DOHH2 (cell line): ENCODE data around the gene ADO.

Source experiments
- H3F3A ChIP-seq: fragments of 200-600 bp; sonication (generic), shearing (Covaris generic); 2 replicates; pipeline ENCODE4 v1.6.0; 2016; ENCODE audit warnings: antibody characterized with exemption, mild to moderate bottlenecking; ENCODE audit not compliant: control insufficient read depth, insufficient read depth
- H3K27ac ChIP-seq: fragments of 200-600 bp; sonication (generic); 2 replicates; pipeline ENCODE4 v1.5.1; 2014; ENCODE audit warnings: low read depth, mild to moderate bottlenecking, low read length, moderate library complexity
- H3K27me3 ChIP-seq: fragments of 200-600 bp; sonication (generic); 2 replicates; pipeline ENCODE4 v1.6.1; 2014; ENCODE audit warnings: mild to moderate bottlenecking, low read length, mixed read lengths; ENCODE audit not compliant: control insufficient read depth
- H3K36me3 ChIP-seq: fragments of 200-600 bp; sonication (generic); 2 replicates; pipeline ENCODE4 v1.6.1; 2014; ENCODE audit warnings: mild to moderate bottlenecking, low read length, moderate library complexity, mixed read lengths; ENCODE audit not compliant: control insufficient read depth
- H3K4me1 ChIP-seq: fragments of 200-600 bp; sonication (generic); 2 replicates; pipeline ENCODE4 v1.6.1; 2014; ENCODE audit warnings: mild to moderate bottlenecking, low read length, mixed read lengths; ENCODE audit not compliant: control insufficient read depth
- H3K4me2 ChIP-seq: fragments of 200-600 bp; sonication (generic); 2 replicates; pipeline ENCODE4 v1.6.0; 2014; ENCODE audit warnings: mild to moderate bottlenecking, low read length, moderate library complexity
- H3K4me3 ChIP-seq: fragments of 200-600 bp; sonication (generic); 2 replicates; pipeline ENCODE4 v1.5.1; 2014; ENCODE audit warnings: mild to moderate bottlenecking, low read length, mixed read lengths
- H3K79me2 ChIP-seq: fragments of 200-600 bp; sonication (generic); 2 replicates; pipeline ENCODE4 v1.6.1; 2014; ENCODE audit warnings: mild to moderate bottlenecking, low read length, mixed read lengths; ENCODE audit not compliant: control insufficient read depth
- H3K9me2 ChIP-seq: fragments of 200-600 bp; sonication (generic); replicated peaks from 2 replicates; pipeline ENCODE4 v1.6.1; 2014; ENCODE audit warnings: mild to moderate bottlenecking, low read length, mixed read lengths; ENCODE audit not compliant: control insufficient read depth
- H3K9me3 ChIP-seq: fragments of 200-600 bp; sonication (generic); 2 replicates; pipeline ENCODE4 v1.6.1; 2014; ENCODE audit warnings: antibody characterized with exemption, low read length, mixed read lengths; ENCODE audit not compliant: control insufficient read depth, insufficient read depth
- H4K20me1 ChIP-seq: fragments of 200-600 bp; sonication (generic); 2 replicates; pipeline ENCODE4 v1.6.0; 2014; ENCODE audit warnings: low read depth, mild to moderate bottlenecking, antibody characterized with exemption, low read length, moderate library complexity; ENCODE audit not compliant: control insufficient read depth, insufficient read depth
- EZH2phosphoT487 ChIP-seq: fragments of 200-600 bp; sonication (generic); IDR thresholded peaks from 2 replicates; pipeline ENCODE4 v1.6.1; 2017; ENCODE audit warnings: borderline replicate concordance, mild to moderate bottlenecking, antibody characterized with exemption, low read length, moderate library complexity, mixed read lengths
- TF ChIP-seq, protein P1 (sequence below): fragments of 200-600 bp; sonication (generic); IDR thresholded peaks from one replicate; pipeline ENCODE4 v1.5.1; 2014; ENCODE audit warnings: antibody characterized with exemption, mild to moderate bottlenecking, low read depth, low read length; ENCODE audit not compliant: poor library complexity, severe bottlenecking

ADO gene

DNA sequence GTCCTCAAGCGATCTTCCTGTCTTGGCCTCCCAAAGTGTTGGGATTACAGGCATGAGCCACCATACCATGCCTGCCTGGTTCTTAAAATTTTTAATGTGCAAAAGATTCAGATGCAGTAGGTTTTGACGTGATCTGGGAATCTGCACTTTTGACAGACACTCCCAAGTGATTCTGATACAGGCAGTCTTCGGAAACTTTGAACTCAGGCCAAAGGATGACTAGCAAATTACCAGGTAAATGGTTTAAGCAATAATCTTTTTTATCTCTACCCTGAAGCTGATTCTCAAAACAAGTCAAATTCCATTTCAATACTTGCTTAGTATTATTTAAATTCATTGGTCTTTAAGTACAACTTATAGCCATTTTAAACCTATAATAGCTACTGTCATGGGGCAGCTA is 2.6 kb upstream of the ADO start:
- H3K4me2 ChIP-seq: no peak overlapping the region
- H3K27me3 ChIP-seq: no peaks in the 10 kb centered on the region

DNA sequence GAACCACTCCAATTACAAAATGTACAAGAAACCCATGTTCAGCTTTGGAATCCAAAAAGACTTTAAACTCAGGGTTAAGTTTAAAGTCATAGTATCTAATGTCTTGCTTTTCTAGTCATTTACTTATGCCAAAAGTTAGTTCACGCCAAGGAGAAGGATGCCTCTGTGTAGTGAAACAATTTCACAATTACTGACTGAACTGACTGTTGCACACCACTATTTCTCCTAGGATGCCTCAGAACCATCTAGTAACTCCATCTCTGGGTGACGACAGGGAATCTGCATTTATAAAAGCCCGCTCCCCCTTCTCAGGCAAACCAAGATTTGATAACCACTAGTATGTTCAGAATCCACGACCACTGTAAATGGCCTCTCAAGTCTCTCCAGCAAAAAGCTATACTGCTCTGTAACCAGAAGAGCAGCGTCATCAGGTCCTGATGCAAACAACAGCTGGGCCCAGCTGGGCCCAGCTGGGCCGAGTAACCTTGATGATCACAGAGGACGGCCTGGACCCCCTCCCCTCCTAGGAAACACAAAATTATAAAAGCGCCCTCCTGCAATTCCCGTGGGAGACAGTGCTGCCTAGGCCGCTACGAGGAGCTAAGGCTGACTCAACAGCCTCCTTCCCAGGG is 680 bp upstream of the ADO start:
- peaks cover 33% of the 10 kb centered on the region for H3K4me1 ChIP-seq
- H4K20me1 ChIP-seq: peaks cover 19% of the 10 kb centered on the region
- H3K9me3 ChIP-seq: no peaks in the 10 kb centered on the region
- peaks cover 37% of the 10 kb centered on the region for H3K36me3 ChIP-seq
- peak overlapping the region; percentile 93 for H3K4me3 ChIP-seq
- no peak for TF ChIP-seq EZH2phosphoT487
- TF ChIP-seq, protein P1, sequence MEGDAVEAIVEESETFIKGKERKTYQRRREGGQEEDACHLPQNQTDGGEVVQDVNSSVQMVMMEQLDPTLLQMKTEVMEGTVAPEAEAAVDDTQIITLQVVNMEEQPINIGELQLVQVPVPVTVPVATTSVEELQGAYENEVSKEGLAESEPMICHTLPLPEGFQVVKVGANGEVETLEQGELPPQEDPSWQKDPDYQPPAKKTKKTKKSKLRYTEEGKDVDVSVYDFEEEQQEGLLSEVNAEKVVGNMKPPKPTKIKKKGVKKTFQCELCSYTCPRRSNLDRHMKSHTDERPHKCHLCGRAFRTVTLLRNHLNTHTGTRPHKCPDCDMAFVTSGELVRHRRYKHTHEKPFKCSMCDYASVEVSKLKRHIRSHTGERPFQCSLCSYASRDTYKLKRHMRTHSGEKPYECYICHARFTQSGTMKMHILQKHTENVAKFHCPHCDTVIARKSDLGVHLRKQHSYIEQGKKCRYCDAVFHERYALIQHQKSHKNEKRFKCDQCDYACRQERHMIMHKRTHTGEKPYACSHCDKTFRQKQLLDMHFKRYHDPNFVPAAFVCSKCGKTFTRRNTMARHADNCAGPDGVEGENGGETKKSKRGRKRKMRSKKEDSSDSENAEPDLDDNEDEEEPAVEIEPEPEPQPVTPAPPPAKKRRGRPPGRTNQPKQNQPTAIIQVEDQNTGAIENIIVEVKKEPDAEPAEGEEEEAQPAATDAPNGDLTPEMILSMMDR: no peak
- no peaks in the 10 kb centered on the region for H3K9me2 ChIP-seq
- H3K79me2 ChIP-seq: peaks cover 42% of the 10 kb centered on the region
- H3K27ac ChIP-seq: peak overlapping the region; percentile 60; the same call in 1 of the 2 replicates
- no peaks in the 10 kb centered on the region for H3F3A ChIP-seq
- H3K27me3 ChIP-seq: no peaks in the 10 kb centered on the region
- H3K4me2 ChIP-seq: peak overlapping the region; percentile 97

More for the DNA sequence above, 2.6 kb upstream of the ADO start:
- Histone ChIP-seq H3K4me3 (no peak overlapping the region), H3K9me2 (no peaks in the 10 kb centered on the region), H3K36me3 (peaks cover 18% of the 10 kb centered on the region), H4K20me1 (peaks cover 9% of the 10 kb centered on the region; the same call in 1 of the 2 replicates), H3F3A (no peaks in the 10 kb centered on the region), H3K9me3 (no peaks in the 10 kb centered on the region), H3K4me1 (peaks cover 20% of the 10 kb centered on the region), H3K27ac (no peak overlapping the region), H3K79me2 (peaks cover 22% of the 10 kb centered on the region)
- TF ChIP-seq EZH2phosphoT487: no peak
- TF ChIP-seq, protein P1: no peak

DNA sequence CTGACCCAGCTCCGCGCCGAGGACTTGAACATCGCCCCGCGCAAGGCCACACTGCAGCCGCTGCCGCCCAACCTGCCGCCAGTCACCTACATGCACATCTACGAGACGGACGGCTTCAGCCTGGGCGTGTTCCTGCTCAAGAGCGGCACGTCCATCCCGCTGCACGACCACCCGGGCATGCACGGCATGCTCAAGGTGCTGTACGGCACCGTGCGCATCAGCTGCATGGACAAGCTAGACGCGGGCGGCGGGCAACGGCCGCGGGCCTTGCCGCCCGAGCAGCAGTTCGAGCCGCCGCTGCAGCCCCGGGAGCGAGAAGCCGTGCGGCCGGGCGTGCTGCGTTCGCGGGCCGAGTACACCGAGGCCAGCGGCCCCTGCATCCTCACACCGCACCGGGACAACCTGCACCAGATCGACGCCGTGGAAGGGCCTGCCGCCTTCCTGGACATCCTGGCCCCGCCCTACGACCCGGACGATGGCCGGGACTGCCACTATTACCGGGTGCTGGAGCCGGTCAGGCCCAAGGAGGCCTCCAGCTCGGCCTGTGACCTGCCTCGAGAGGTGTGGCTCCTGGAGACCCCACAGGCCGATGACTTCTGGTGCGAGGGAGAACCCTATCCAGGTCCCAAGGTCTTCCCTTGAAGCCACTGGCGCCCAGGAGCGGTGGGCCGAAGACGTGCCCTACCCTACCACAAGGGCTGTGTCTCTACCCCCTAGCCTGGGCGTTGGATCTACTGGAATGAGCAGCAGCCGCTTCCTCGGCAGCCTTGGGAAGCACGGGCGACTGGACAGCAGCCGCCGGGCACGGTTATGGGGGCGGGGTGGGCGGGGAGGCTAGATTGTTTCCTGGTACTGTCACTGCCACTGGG is 945 bp downstream of the ADO start:
- peak overlapping the region; percentile 60 for H3K27ac ChIP-seq
- H4K20me1 ChIP-seq: peaks cover 19% of the 10 kb centered on the region

More for the DNA sequence above, 945 bp downstream of the ADO start:
- H3K9me2 ChIP-seq: no peaks in the 10 kb centered on the region
- H3K9me3 ChIP-seq: no peaks in the 10 kb centered on the region
- peaks cover 6% of the 10 kb centered on the region; the same call in 1 of the 2 replicates for H3F3A ChIP-seq
- H3K4me2 ChIP-seq: peak overlapping the region; percentile 97
- H3K4me3 ChIP-seq: peak overlapping the region; percentile 93
- H3K27me3 ChIP-seq: no peaks in the 10 kb centered on the region
- TF ChIP-seq EZH2phosphoT487: no peak
- TF ChIP-seq, protein P1: no peak
- H3K79me2 ChIP-seq: peaks cover 50% of the 10 kb centered on the region
- H3K4me1 ChIP-seq: peaks cover 33% of the 10 kb centered on the region
- H3K36me3 ChIP-seq: peaks cover 49% of the 10 kb centered on the region
